H1 (cell line): ENCODE data around the gene ITGA3. TPM values are rescaled to one million over a fixed set of nuclear protein-coding genes. Genes with fewer than 3 reads are reported as not detected.

ENCODE experiments used
- BCL11A ChIP-seq, 2 experiments: IDR thresholded peaks; one replicate each; pipeline ENCODE4 v1.6.1; 2011; ENCODE audit warnings: low read depth in 2 of 2, low read length in 2 of 2, mild to moderate bottlenecking in 2 of 2
- BRCA1 ChIP-seq: IDR thresholded peaks from 2 replicates; pipeline ENCODE4 v1.6.1; 2012; ENCODE audit warnings: low read depth, low read length, improper control_type of control experiment
- CBX5 ChIP-seq: fragments of 300-800, 300-1000 bp; sonication (generic); IDR thresholded peaks from 2 replicates; pipeline ENCODE4 v1.7.1; 2016; ENCODE audit warnings: antibody characterized with exemption, low read length, low read depth
- CHD2 ChIP-seq: IDR thresholded peaks from 2 replicates; pipeline ENCODE4 v1.6.1; 2012; ENCODE audit warnings: low read length, improper control_type of control experiment
- CREB1 ChIP-seq: IDR thresholded peaks from 2 replicates; pipeline ENCODE4 v1.6.1; 2012; ENCODE audit warnings: inconsistent platforms
- EZH2 ChIP-seq: fragments of 200-600 bp; sonication (generic); IDR thresholded peaks from 2 replicates; pipeline ENCODE4 v1.7.1; 2012; ENCODE audit warnings: low read depth, mild to moderate bottlenecking, moderate library complexity, low read length, inconsistent platforms; ENCODE audit not compliant: severe bottlenecking
- FOSL1 ChIP-seq: IDR thresholded peaks from 2 replicates; pipeline ENCODE4 v1.6.1; 2011; ENCODE audit warnings: mild to moderate bottlenecking, low read depth, low read length, moderate library complexity; ENCODE audit not compliant: insufficient read depth
- GTF2F1 ChIP-seq: IDR thresholded peaks from 2 replicates; pipeline ENCODE4 v1.6.1; 2012; ENCODE audit warnings: low read depth, low read length, improper control_type of control experiment, borderline replicate concordance
- KDM1A ChIP-seq: fragments of 200-600, 300-600 bp; sonication (generic); IDR thresholded peaks from 2 replicates; pipeline ENCODE4 v1.7.1; 2016; ENCODE audit warnings: mild to moderate bottlenecking, low read length, borderline replicate concordance
- KDM5A ChIP-seq: fragments of 200-600 bp; IDR thresholded peaks from 2 replicates; pipeline ENCODE4 v1.7.1; 2012; ENCODE audit warnings: mild to moderate bottlenecking, low read length, inconsistent platforms, mixed read lengths
- MAFK ChIP-seq: IDR thresholded peaks from 2 replicates; pipeline ENCODE4 v1.6.1; 2012; ENCODE audit warnings: low read depth, mild to moderate bottlenecking, improper control_type of control experiment, low read length
- RNF2 ChIP-seq: fragments of 200-900, 300-1000 bp; sonication (generic); IDR thresholded peaks from 2 replicates; pipeline ENCODE4 v1.7.1; 2016; ENCODE audit warnings: borderline replicate concordance, low read depth, mild to moderate bottlenecking, antibody characterized with exemption, low read length; ENCODE audit not compliant: poor library complexity, severe bottlenecking; ENCODE audit errors: missing control alignments
- SAP30 ChIP-seq: fragments of 300-600 bp; sonication (generic); IDR thresholded peaks from 2 replicates; pipeline ENCODE4 v1.7.1; 2012; ENCODE audit warnings: low read length, moderate library complexity, mild to moderate bottlenecking, inconsistent platforms; ENCODE audit not compliant: insufficient read depth, insufficient replicate concordance
- TBP ChIP-seq: IDR thresholded peaks from 2 replicates; pipeline ENCODE4 v1.6.1; 2011; ENCODE audit warnings: low read depth, low read length, improper control_type of control experiment
- TEAD4 ChIP-seq: IDR thresholded peaks from 2 replicates; pipeline ENCODE4 v1.6.1; 2012; ENCODE audit warnings: low read depth, low read length, inconsistent platforms, mixed read lengths
- ZNF274 ChIP-seq: IDR thresholded peaks from 2 replicates; pipeline ENCODE4 v1.7.0; 2012; ENCODE audit warnings: low read length, borderline replicate concordance; ENCODE audit errors: extremely low read depth
- polyA plus RNA-seq, 7 experiments: library from polyadenylated mRNA; depleted of rRNA in 3 of 7; stranded (reverse) in 5 of 7; unstranded in 2 of 7; fragments of >200 nt in 5 of 7; fragments of 200-250 nt in 2 of 7; gene quantifications; 1 replicate in 5 of 7; 2 replicates in 1 of 7; 4 replicates in 1 of 7; pipeline versions ENCODE4 v1.2.1 to v1.2.3, GENCODE V29; 2011 to 2013; ENCODE audit warnings: missing spikeins in 2 of 7, mixed read lengths in 2 of 7
- total RNA-seq: library from RNA; stranded (reverse); fragmentation: NEBNext Ultra II Directional; extraction: Animal tissue kit (Norgen Biotek cat#: 25700); gene quantifications from 2 replicates; pipeline ENCODE4 v1.2.1, GENCODE V29; 2021
- TF ChIP-seq, protein P1 (sequence below), 3 experiments: IDR thresholded peaks; 1 replicate in 2 of 3; 2 replicates in 1 of 3; pipeline versions ENCODE4 v1.5.1 to v1.6.1; 2011; ENCODE audit warnings: low read length in 3 of 3, mild to moderate bottlenecking in 3 of 3, inconsistent platforms in 2 of 3, low read depth in 1 of 3, moderate library complexity in 1 of 3; ENCODE audit not compliant: insufficient read depth in 1 of 3; ENCODE audit errors: control extremely low read depth in 1 of 3

The ITGA3 gene
- total and polyA plus RNA-seq, 2 of the 8 experiments (the other 6 are each of a cell fraction or from before 2014, with no cell fraction given) = 24.0 to 24.2 TPM

DNA sequence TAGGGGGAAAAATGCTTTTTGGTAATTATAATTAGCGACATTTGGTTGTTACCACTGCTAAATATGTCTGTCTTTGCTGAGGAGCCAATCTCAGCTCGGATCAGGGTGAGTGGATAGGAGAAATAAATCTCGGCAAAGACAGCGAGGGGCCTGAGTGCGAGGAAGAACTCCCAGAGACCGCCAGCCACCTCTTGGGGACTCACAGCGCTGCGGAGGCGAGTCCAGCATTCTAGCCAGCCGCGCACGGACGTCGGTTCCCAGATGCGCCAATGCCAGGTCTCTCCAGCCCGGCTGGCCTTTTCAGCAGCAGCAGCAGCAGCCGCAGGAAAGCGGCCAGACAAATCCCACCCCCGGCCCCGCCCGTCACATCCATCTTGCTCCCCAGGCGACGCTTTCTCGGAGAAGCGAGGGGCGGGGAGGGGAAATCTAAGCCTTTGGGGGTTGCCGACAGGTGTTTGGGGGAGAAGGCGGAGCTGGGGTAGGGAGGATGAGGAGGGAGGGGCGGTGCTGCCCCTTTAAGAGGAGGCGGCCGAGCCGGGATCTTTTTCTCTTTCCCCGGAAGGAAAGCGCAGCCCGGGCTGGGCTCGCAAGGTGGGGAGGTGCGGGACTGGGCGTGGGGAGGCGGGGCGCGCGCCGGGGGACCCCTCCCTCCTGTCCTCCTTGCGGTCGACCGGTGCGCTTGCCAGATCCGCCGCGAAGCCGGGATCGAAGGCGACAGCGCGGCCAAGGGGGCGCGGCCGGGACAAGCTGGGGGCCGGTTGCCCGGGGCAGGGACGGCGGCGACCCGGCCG, at the start of gene ITGA3 (continued):
- TF ChIP-seq EZH2 = no peak
- TF ChIP-seq CHD2 = no peak
- TF ChIP-seq CREB1 = no peak
- no peak for TF ChIP-seq BRCA1
- no peak for TF ChIP-seq TBP
- no peak for TF ChIP-seq FOSL1
- TF ChIP-seq, protein P1, sequence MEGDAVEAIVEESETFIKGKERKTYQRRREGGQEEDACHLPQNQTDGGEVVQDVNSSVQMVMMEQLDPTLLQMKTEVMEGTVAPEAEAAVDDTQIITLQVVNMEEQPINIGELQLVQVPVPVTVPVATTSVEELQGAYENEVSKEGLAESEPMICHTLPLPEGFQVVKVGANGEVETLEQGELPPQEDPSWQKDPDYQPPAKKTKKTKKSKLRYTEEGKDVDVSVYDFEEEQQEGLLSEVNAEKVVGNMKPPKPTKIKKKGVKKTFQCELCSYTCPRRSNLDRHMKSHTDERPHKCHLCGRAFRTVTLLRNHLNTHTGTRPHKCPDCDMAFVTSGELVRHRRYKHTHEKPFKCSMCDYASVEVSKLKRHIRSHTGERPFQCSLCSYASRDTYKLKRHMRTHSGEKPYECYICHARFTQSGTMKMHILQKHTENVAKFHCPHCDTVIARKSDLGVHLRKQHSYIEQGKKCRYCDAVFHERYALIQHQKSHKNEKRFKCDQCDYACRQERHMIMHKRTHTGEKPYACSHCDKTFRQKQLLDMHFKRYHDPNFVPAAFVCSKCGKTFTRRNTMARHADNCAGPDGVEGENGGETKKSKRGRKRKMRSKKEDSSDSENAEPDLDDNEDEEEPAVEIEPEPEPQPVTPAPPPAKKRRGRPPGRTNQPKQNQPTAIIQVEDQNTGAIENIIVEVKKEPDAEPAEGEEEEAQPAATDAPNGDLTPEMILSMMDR (IDR thresholded peaks at IDR 0.05; ENCODE audit: control extremely low read depth in 1 of 3, insufficient read depth in 1 of 3, low read depth in 1 of 3, low read length in 3 of 3) = peak in 2 of 3 experiments; percentile 4 to 17; a peak in 3 of 4 replicates
- no peak for TF ChIP-seq MAFK
- TF ChIP-seq BCL11A (IDR thresholded peaks at IDR 0.05; ENCODE audit: low read depth in 2 of 2, low read length in 2 of 2) = no peak
- TF ChIP-seq KDM5A = no peak
- 0 out of 2 replicates have a peak, but pooled peaks have one; percentile 27 for TF ChIP-seq TEAD4
- no peak for TF ChIP-seq KDM1A
- TF ChIP-seq ZNF274 = no peak
- TF ChIP-seq GTF2F1 = no peak
- no peak for TF ChIP-seq SAP30
- no peak for TF ChIP-seq CBX5
- TF ChIP-seq RNF2 = no peak
